Stimulated activated CD4-positive, alpha-beta T cell treated with anti-CD3 and anti-CD28 coated beads, Interleukin-2, amount 100 ng/mL, for 24 hours (primary cell): Measurements from ENCODE around the gene TNFRSF8.

Experiments used
- DNase-seq, 2 donors: peaks; one replicate each; pipeline ENCODE4 v3.0.0-alpha.2; 2020

The TNFRSF8 gene

GRCh38 chr1:12143631-12144155 is 80.6 kb downstream of the TNFRSF8 start:
- peak in 1 of 2 donors; percentile 50 for DNase-seq

- no peak for DNase-seq
Measured at GRCh38 chr1:12144236-12144635, 81.1 kb downstream of the TNFRSF8 start.

GRCh38 chr1:12144969-12145368 is 81.9 kb downstream of the TNFRSF8 start:
- no peak for DNase-seq

- DNase-seq, result no peak
Measured at GRCh38 chr1:12145616-12146342, 82.7 kb downstream of the TNFRSF8 start.

- no peak for DNase-seq
Measured at GRCh38 chr1:12146343-12147112, 83.4 kb downstream of the TNFRSF8 start.

- no peak for DNase-seq
Measured at GRCh38 chr1:12147201-12147701, 84.1 kb downstream of the TNFRSF8 start.

- DNase-seq, result no peak
Measured at GRCh38 chr1:12148160-12148957, 85.3 kb downstream of the TNFRSF8 start.

GRCh38 chr1:12148958-12149790 is 86.1 kb downstream of the TNFRSF8 start:
- DNase-seq, result no peak

GRCh38 chr1:12149791-12150175 is 86.7 kb downstream of the TNFRSF8 start:
- no peak for DNase-seq

- no peak for DNase-seq
Measured at GRCh38 chr1:12150456-12151200, 87.5 kb downstream of the TNFRSF8 start.

- DNase-seq, result no peak
Measured at GRCh38 chr1:12151465-12151864, 88.4 kb downstream of the TNFRSF8 start.

- DNase-seq, result no peak
Measured at GRCh38 chr1:12152113-12152891, 89.2 kb downstream of the TNFRSF8 start.

- DNase-seq, result no peak
Measured at GRCh38 chr1:12153181-12153785, 90.2 kb downstream of the TNFRSF8 start.

- no peak for DNase-seq
Measured at GRCh38 chr1:12155328-12155727, 92.2 kb downstream of the TNFRSF8 start.

- DNase-seq, result peak in 1 of 2 donors; percentile 57
Measured at GRCh38 chr1:12157366-12158231, 94.5 kb downstream of the TNFRSF8 start.

GRCh38 chr1:12158357-12159092 is 95.4 kb downstream of the TNFRSF8 start:
- no peak for DNase-seq

GRCh38 chr1:12159816-12160215 is 96.7 kb downstream of the TNFRSF8 start:
- DNase-seq, result no peak

- no peak for DNase-seq
Measured at GRCh38 chr1:12161324-12161661, 98.2 kb downstream of the TNFRSF8 start.
